Measurements from ENCODE around the gene ADCY10.

GRCh38 chr1:167824163-167824794 lies 89.7 kb downstream of the ADCY10 start:
- TF ChIP-seq CTCF (IDR thresholded peaks at IDR 0.05) (no peak), SIN3A (IDR thresholded peaks at IDR 0.05; ENCODE audit: borderline replicate concordance, insufficient read depth, low read depth, low read length) (no peak)
